ENCODE results near the gene MED13L.

DNA sequence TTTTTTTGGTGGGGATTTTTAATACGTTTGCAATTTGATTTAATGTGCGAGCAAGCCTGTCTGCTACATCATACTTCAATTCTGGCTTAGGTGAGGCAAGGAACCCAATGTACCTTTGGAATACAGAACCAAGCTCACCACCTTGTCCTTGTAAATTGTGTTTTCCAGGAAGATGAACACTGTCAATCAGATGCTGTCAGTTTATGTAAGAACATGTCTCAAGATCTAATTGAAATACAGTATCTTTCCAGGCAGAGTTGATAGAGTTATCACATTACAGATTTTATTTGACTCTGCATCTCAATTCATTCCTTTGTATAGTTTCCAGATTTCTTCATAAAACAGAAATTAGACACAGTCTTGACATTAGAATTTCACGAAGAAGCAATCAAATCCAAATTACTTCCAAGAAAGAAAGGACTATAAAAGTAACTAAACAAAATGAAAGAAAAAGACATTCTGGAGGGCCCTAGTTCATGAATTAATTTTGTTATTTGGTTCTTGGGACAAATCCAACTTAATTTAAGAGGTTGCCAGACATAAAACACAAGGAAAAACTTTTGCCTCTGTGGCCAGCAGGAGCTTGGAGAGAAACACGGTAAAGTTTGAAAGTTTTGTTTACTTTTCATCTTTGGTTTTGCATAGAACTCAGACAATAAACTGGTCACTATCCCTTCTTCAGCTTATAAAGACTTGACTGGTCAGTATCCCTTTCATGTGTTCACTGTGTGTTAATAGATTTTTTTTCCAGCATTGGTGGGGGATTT is 16.4 kb upstream of the MED13L start:
- TF ChIP-seq RBBP5 (IDR thresholded peaks at IDR 0.05; ENCODE audit: borderline replicate concordance, low read depth, low read length) (no peak), POLR2AphosphoS5 (IDR thresholded peaks at IDR 0.05; ENCODE audit: low read depth, low read length) (no peak), ZNF274 (IDR thresholded peaks at IDR 0.05; ENCODE audit: borderline replicate concordance, extremely low read depth, low read length) (no peak), CBX5 (IDR thresholded peaks at IDR 0.05; ENCODE audit: low read depth, low read length) (no peak), KDM5A (IDR thresholded peaks at IDR 0.05; ENCODE audit: low read length) (no peak), GABPA (IDR thresholded peaks at IDR 0.05; ENCODE audit: borderline replicate concordance, insufficient read depth, low read length) (no peak), HDAC2 (IDR thresholded peaks at IDR 0.05; ENCODE audit: borderline replicate concordance in 1 of 2, low read depth in 2 of 2, low read length in 2 of 2) (no peak)
- TF ChIP-seq, protein P1, sequence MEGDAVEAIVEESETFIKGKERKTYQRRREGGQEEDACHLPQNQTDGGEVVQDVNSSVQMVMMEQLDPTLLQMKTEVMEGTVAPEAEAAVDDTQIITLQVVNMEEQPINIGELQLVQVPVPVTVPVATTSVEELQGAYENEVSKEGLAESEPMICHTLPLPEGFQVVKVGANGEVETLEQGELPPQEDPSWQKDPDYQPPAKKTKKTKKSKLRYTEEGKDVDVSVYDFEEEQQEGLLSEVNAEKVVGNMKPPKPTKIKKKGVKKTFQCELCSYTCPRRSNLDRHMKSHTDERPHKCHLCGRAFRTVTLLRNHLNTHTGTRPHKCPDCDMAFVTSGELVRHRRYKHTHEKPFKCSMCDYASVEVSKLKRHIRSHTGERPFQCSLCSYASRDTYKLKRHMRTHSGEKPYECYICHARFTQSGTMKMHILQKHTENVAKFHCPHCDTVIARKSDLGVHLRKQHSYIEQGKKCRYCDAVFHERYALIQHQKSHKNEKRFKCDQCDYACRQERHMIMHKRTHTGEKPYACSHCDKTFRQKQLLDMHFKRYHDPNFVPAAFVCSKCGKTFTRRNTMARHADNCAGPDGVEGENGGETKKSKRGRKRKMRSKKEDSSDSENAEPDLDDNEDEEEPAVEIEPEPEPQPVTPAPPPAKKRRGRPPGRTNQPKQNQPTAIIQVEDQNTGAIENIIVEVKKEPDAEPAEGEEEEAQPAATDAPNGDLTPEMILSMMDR (IDR thresholded peaks at IDR 0.05; ENCODE audit: control extremely low read depth in 1 of 3, insufficient read depth in 1 of 3, low read depth in 1 of 3, low read length in 3 of 3), result no peak
